Activated T-helper 1 cell treated with anti-CD3 and anti-CD28 coated beads, Interleukin-12 subunit alpha, Interleukin-12 subunit beta, Interleukin-2, Interleukin-4 antibody, amounts not matched to agents 30 ng/mL and 10 ng/mL and 1 ng/mL, durations not matched to agents 14 hours and 24 hours and 36 hours (primary cell): ENCODE data around the gene WAC. TPM values are rescaled to one million over a fixed set of nuclear protein-coding genes. Genes with fewer than 3 reads are reported as not detected.
"Not testable (repeated sequence)": the region's sequence is repeated elsewhere in the genome, so short reads cannot be mapped to it uniquely, and the experiment has no call there.

ENCODE experiments used
- DNase-seq: peaks from one replicate; pipeline ENCODE4 v3.0.0; 2021; ENCODE audit warnings: low spot score
- H3K27ac Mint-ChIP-seq: one replicate; pipeline ENCODE4 v1.8.0; 2021; ENCODE audit warnings: mild to moderate bottlenecking, mixed read lengths
- H3K27me3 Mint-ChIP-seq: one replicate; pipeline ENCODE4 v1.8.0; 2022; ENCODE audit warnings: mild to moderate bottlenecking, moderate library complexity, mixed read lengths; ENCODE audit not compliant: insufficient read depth
- H3K36me3 Mint-ChIP-seq: one replicate; pipeline ENCODE4 v1.8.0; 2021; ENCODE audit warnings: low read depth, mixed read lengths
- H3K4me1 Mint-ChIP-seq: one replicate; pipeline ENCODE4 v1.8.0; 2021; ENCODE audit warnings: low read depth, mixed read lengths
- H3K4me3 Mint-ChIP-seq: one replicate; pipeline ENCODE4 v1.8.0; 2021; ENCODE audit warnings: mild to moderate bottlenecking, moderate library complexity, mixed read lengths
- H3K9me3 Mint-ChIP-seq: one replicate; pipeline ENCODE4 v1.8.0; 2021; ENCODE audit warnings: mixed read lengths
- intact Hi-C: fragments of 100-400 bp; cut with micrococcal nuclease; formaldehyde crosslinking; loops from one replicate; pipeline ENCODE4 v1.15.1; 2024
- total RNA-seq: library from RNA; stranded (reverse); gene quantifications from 2 replicates; pipeline ENCODE4 v1.2.3, GENCODE V29; 2022

The WAC gene
- total RNA-seq, 1 donor from 2014 or later, result 130 TPM

DNA sequence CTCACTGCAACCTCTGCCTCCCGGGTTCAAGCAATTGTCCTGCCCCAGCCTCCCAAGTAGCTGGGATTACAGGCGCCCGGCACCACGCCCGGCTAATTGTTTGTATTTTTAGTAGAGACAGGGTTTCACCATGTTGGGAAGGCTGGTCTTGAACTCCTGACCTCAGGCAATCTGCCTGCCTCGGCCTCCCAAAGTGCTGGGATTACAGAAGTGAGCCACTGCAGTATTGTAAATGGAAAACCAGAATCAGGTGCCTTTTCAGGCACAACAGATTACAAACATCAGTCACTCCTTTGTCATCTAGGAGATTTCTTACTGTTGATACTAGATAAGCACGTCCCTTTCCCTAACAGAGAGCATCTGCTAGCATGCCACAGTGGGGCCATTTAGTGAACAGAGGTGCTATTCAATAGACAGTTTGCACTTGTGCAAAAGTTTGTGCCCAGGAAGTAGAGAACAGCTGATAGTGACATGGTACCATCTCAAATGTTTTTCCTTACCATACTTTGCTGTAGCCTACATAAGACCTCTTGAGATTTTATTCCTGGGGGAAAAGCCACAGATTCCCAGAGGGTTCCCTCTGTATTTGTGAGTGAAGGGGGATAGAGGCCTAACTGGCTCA is 24.5 kb upstream of the WAC start:
- Mint-ChIP-seq H3K36me3 (no peaks in the 10 kb centered on the region), H3K4me3 (no peak overlapping the region), H3K9me3 (no peaks in the 10 kb centered on the region), H3K27me3 (peaks cover 13% of the 10 kb centered on the region), H3K27ac (no peak overlapping the region), H3K4me1 (no peaks in the 10 kb centered on the region)
- DNase-seq, result no peak
- intact Hi-C loops, result no loop called here

DNA sequence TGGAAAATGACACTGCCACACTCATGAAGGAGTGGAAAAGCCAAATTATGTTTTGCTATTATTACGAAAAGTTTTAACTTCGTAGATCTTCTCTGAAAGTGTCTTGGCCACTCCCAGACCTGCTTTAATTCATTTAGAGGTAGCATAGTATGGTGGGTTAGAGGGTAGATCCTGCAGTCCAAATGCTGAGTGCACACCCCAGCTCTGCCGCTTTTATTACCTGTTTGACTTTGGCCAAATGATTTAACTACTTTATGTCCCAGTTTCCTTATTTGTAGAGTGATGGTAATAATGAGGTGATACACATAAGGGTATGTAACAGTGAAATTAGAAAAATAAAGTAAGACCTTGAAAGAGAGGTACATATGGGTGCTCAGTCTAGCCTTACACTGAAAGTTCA is 23.6 kb upstream of the WAC start:
- Mint-ChIP-seq H3K36me3 (no peaks in the 10 kb centered on the region), H3K27me3 (peaks cover 14% of the 10 kb centered on the region), H3K4me1 (no peaks in the 10 kb centered on the region), H3K27ac (no peak overlapping the region), H3K4me3 (no peak overlapping the region), H3K9me3 (no peaks in the 10 kb centered on the region)
- no peak for DNase-seq
- intact Hi-C loops, result no loop called here

DNA sequence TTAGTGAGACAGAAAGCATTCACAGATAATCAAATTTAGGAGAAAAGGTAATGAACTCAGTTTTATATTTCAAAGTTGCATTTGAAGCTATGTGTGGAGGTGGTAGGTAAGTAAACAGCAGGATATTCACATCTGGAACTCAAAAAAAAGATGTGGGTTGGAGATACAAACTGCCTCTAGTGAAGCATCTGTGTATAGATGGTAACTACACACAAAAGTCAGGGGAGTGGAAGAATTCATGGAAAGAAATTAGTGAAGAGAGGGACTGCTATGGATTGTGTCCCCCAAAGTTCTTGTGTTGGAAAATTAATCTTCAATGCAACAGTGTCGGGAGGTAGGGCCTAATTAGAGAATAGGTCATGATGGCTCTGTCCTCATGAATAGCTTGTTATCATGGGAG is 18.3 kb upstream of the WAC start:
- H3K9me3 Mint-ChIP-seq, result no peaks in the 10 kb centered on the region
- H3K27me3 Mint-ChIP-seq, result peaks cover 14% of the 10 kb centered on the region
- DNase-seq, result no peak
- H3K4me1 Mint-ChIP-seq, result peaks cover under 1% of the 10 kb centered on the region
- H3K4me3 Mint-ChIP-seq, result no peak overlapping the region
- H3K36me3 Mint-ChIP-seq, result no peaks in the 10 kb centered on the region
- intact Hi-C loops, result no loop called here
- H3K27ac Mint-ChIP-seq, result no peak overlapping the region

DNA sequence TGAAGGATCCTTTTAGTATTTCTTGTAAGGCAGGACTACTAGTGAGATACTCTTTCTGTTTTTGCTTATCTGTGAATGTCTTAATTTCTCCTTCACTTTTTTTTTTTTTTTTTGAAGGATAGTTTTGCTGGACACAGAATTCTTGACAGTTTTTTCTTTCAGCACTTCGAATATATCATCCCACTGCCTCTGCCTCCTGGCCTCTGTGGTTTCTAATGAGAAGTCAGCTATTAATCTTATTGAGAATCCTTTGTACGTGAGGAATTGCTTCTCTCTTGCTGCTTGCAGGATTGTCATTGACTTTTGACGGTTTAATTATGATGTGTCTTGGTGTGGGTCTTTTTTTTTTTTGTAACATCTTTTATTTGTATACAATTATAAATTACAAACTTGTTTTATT is 12.6 kb upstream of the WAC start:
- peaks cover 21% of the 10 kb centered on the region for H3K36me3 Mint-ChIP-seq
- intact Hi-C loops, result no loop called here
- H3K4me1 Mint-ChIP-seq, result peaks cover 8% of the 10 kb centered on the region
- H3K27ac Mint-ChIP-seq, result no peak overlapping the region
- H3K9me3 Mint-ChIP-seq, result peaks cover 15% of the 10 kb centered on the region
- DNase-seq, result no peak
- H3K27me3 Mint-ChIP-seq, result peaks cover 5% of the 10 kb centered on the region
- no peak overlapping the region for H3K4me3 Mint-ChIP-seq

DNA sequence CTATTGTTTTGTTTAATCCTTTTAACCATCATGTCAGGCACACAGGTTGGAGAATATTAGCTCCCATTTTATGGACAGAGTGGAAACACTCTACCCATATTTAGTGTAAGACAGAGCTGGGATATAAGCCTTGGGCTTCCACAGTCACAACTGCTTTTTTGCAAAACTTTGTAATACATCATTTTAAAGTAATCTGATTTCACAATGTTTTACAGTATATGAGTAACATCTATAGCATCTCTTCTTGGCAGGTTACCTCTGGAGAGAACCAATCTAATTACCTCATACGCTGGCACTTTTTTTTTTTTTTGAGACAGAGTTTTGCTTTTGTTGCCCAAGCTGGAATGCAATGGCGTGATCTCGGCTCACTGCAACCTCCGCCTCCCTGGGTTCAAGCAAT is 12.1 kb upstream of the WAC start:
- DNase-seq, H3K27me3 Mint-ChIP-seq, intact Hi-C loops, H3K27ac Mint-ChIP-seq, H3K4me1 Mint-ChIP-seq, H3K4me3 Mint-ChIP-seq: not testable (repeated sequence)
- H3K36me3 Mint-ChIP-seq, result peaks cover 24% of the 10 kb centered on the region
- H3K9me3 Mint-ChIP-seq, result peaks cover 18% of the 10 kb centered on the region

DNA sequence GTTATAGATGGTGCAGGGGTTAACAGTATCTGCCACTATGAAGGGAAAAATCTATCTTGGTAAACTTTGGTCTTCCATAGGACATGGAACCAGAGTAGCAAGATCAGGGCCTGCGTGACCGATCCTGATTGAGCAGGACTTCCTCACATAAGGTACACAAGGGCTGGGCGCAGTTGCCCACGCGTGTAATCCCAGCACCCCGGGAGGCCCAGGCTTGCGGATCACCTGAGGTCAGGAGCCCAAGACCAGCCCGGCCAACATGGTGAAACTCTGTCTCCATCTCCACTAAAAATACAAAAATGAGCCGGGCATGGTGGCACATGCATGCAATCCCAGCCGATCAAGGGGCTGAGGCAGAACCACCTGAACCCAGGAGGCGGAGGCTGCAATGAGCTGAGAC is 11.0 kb upstream of the WAC start:
- intact Hi-C loops, H3K27ac Mint-ChIP-seq, DNase-seq, H3K27me3 Mint-ChIP-seq, H3K4me3 Mint-ChIP-seq, H3K4me1 Mint-ChIP-seq: not testable (repeated sequence)
- Mint-ChIP-seq H3K9me3 (peaks cover 26% of the 10 kb centered on the region), H3K36me3 (peaks cover 33% of the 10 kb centered on the region)

DNA sequence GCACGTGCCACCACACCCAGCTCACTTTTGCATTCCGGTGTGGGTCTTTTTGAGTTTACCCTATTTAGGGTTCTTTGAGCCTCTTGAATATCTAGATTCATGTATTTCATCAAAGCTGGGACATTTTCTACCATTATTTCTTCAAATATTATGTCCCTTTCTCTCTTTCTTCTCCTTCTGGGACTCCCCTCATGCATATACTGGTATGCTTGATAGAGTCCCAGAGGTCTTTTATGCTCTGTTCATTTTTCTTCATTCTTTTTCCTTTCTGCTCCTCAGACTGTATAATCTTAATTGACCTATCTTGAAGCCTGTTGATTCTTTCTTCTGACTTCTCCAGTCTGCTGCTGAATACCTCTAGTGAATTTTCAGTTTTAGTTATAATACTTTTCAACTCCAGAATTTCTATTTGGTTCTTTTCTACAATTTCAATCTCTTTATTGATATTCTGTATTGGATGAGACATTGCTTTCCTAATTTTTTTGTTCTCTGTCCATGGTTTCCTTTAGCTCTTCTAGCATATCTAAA is 9.1 kb upstream of the WAC start:
- Mint-ChIP-seq H3K27me3 (no peaks in the 10 kb centered on the region), H3K4me3 (no peak overlapping the region), H3K4me1 (peaks cover 8% of the 10 kb centered on the region), H3K36me3 (peaks cover 37% of the 10 kb centered on the region), H3K27ac (no peak overlapping the region), H3K9me3 (peaks cover 28% of the 10 kb centered on the region)
- no peak for DNase-seq
- intact Hi-C loops, result no loop called here

DNA sequence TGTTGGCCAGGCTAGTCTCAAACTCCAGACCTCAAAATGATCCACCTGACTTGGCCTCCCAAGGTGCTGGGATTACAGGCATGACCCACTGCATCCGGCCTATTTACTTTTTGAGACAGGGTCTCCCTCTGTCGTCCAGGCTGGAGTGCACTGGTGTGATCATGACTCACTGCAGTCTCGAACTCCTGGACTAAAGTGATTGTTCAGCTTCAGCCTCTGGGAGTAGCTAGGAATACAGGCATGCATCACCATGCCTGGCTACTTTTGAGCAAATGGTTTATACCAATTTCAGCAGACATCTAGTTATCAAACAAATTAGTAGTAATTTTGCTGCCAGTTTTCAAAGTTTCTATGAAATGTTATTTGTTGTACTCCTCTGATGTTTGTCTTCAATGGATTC is 2.2 kb upstream of the WAC start:
- no peak overlapping the region for H3K27ac Mint-ChIP-seq
- no peak for DNase-seq
- H3K9me3 Mint-ChIP-seq, result peaks cover 11% of the 10 kb centered on the region
- H3K4me3 Mint-ChIP-seq, result peak overlapping the region; percentile 87
- no peaks in the 10 kb centered on the region for H3K27me3 Mint-ChIP-seq
- peaks cover 40% of the 10 kb centered on the region for H3K4me1 Mint-ChIP-seq
- intact Hi-C loops, result loop anchor here (5.0 kb wide), 4 partner anchors 77 to 1497 kb away; no protein-coding TSS in a partner anchor
- H3K36me3 Mint-ChIP-seq, result peaks cover 41% of the 10 kb centered on the region

DNA sequence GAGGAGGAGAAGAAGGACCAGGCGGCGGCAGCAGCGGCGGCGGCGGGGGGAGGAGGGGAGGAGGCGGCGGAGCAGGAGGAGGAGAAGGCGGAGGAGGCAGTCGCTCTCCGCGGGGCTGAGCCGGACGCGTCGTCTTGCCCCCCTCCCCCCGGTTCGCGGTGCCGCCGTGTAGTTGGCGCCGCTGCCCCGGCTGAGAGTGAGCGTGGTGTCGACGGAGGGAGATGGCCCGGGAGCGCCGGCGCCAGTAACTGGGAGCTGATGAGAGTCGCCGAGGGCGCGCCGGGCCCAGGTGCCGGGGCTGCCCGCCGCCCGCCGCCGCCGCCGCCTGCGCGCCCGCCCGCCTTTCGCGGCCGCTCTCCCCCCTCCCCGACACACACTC is 257 bp downstream of the WAC start:
- peaks cover 46% of the 10 kb centered on the region for H3K36me3 Mint-ChIP-seq

DNA sequence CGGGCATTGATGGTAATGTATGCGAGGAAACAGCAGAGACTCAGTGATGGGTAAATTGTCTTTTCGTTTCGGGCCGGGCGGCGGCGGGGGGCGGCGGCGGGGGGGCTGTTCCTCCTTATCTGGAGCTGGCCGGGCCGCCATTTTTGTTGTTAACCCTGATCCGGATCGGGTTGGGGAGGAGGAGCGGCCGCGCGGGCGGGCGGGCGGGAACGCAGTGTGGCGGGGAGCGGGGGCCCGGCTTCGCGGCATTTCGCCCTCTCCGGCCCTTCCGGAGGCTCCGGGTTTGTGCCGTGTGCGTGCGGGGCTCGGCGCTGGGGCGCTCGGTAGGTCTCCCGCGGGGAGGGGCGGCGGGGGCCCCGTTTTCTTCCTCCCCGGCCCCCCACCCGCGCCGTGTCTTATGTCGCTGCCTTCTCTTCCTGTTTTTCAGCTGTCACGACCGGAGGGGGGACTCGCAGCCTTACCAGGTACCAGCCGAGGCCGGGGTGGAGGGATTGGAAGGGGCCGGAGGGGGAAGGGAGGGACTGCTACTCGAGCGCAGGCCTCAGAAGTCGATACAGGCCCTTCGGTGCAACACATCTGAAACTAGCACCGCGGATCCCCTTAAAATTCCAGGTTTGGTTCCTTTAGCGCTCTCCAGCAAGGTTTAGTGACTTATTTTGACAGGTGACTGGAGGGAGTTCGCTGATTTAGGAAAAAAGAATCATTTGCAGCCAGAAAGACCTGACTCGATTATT is 820 bp downstream of the WAC start:
- peak; percentile 40 for DNase-seq
- peak overlapping the region; percentile 93 for H3K4me3 Mint-ChIP-seq
- H3K9me3 Mint-ChIP-seq, result no peaks in the 10 kb centered on the region
- no peaks in the 10 kb centered on the region for H3K27me3 Mint-ChIP-seq
- H3K27ac Mint-ChIP-seq, result peak overlapping the region; percentile 91
- peaks cover 58% of the 10 kb centered on the region for H3K4me1 Mint-ChIP-seq
- H3K36me3 Mint-ChIP-seq, result peaks cover 49% of the 10 kb centered on the region
- intact Hi-C loops, result loop anchor here (1.0 to 5.0 kb wide), 12 partner anchors 12 to 1673 kb away; partner anchors contain the start of genes ABI1, MASTL, MPP7 and RAB18

More for the DNA sequence above, 257 bp downstream of the WAC start:
- Mint-ChIP-seq H3K4me3 (peak overlapping the region; percentile 97), H3K4me1 (peaks cover 58% of the 10 kb centered on the region), H3K27me3 (no peaks in the 10 kb centered on the region), H3K27ac (peak overlapping the region; percentile 100), H3K9me3 (no peaks in the 10 kb centered on the region)
- DNase-seq, result no peak
- intact Hi-C loops, result loop anchor here (1.0 to 5.0 kb wide), 10 partner anchors 74 to 1672 kb away; partner anchors contain the start of genes ABI1, MASTL, MPP7 and RAB18

DNA sequence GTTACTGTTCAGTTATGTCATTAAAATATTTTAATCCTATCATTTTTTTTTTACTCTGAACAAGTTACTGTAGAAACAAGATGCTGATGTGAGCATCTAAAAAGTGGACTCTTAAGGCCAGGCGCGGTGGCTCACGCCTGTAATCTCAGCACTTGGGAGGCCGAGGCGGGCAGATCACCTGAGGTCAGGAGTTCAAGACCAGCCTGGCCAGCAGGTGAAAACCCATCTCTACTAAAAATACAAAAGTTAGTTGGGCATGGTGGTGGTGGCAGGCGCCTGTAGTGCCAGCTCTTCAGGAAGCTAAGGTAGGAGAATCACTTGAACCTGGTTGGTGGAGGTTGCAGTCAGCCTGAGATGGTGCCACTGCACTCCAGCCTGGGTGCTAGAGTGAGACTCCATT is 2.9 kb downstream of the WAC start:
- no peak for DNase-seq
- no peak overlapping the region for H3K27ac Mint-ChIP-seq
- peak overlapping the region; percentile 1 for H3K4me3 Mint-ChIP-seq
- H3K9me3 Mint-ChIP-seq, result no peaks in the 10 kb centered on the region
- peaks cover 51% of the 10 kb centered on the region for H3K36me3 Mint-ChIP-seq
- H3K27me3 Mint-ChIP-seq, result no peaks in the 10 kb centered on the region
- peaks cover 53% of the 10 kb centered on the region for H3K4me1 Mint-ChIP-seq
- intact Hi-C loops, result loop anchor here (2.0 kb wide), 2 partner anchors 15 to 47 kb away; no protein-coding TSS in a partner anchor

DNA sequence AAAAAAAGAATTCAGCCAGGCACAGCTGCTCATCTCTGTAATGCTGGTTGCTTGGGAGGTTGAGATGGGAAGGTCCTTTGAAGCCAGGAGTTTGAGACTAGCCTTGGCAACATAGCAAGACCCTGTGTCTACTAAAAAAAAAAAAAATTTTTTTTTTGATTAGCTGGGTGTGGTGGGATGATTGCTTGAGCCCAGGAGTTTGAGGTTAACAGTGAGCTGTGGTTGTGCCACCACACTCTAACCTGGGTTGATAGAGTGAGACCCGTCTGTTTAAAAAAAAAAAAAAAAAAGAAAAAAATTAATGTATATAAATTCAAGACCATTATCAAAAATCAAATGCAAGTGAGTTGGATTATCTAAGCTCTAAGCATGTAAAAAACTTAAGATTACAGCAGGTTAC is 5.7 kb downstream of the WAC start:
- Mint-ChIP-seq H3K9me3 (no peaks in the 10 kb centered on the region), H3K27me3 (no peaks in the 10 kb centered on the region), H3K4me3 (no peak overlapping the region), H3K36me3 (peaks cover 69% of the 10 kb centered on the region), H3K4me1 (peaks cover 68% of the 10 kb centered on the region), H3K27ac (no peak overlapping the region)
- intact Hi-C loops, result no loop called here
- no peak for DNase-seq

DNA sequence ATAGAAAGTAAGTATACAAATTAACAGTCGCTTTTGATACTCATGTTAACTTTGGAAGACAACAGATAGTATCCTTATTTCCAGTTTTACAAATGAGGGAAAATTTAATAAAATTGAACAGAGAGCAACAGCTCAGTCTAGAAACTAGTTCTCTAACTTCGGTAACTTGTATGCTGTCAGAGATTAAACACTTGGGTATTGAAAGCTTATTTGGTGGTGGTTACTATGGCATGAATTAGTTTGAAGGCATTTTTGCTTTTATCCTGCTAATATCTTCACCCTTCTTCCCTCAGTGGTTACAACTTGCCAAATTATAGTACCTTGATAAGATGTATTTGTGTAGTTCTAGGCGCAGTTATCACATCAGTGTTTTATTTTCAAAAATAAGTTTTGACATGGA is 7.2 kb downstream of the WAC start:
- no peak for DNase-seq
- Mint-ChIP-seq H3K27ac (no peak overlapping the region), H3K36me3 (peaks cover 58% of the 10 kb centered on the region), H3K9me3 (no peaks in the 10 kb centered on the region), H3K4me3 (no peak overlapping the region), H3K27me3 (no peaks in the 10 kb centered on the region), H3K4me1 (peaks cover 68% of the 10 kb centered on the region)
- intact Hi-C loops, result no loop called here
